Peyer's patch (tissue), 4 donors: ENCODE measurements around the gene LDLRAD4. TPM values are rescaled to one million over a fixed set of nuclear protein-coding genes. Genes with fewer than 3 reads are reported as not detected.

ENCODE experiments used
- DNase-seq, 3 donors: peaks; one replicate each; pipeline ENCODE4 v3.0.0-alpha.2; 2017 to 2019
- H3K27ac ChIP-seq, 4 donors: fragments of 200-600 bp; sonication (generic); one replicate each; pipeline ENCODE4 v1.5.1; 2016 to 2019
- H3K27me3 ChIP-seq, 2 donors: fragments of 200-600 bp; sonication (generic); one replicate each; pipeline ENCODE4 v1.5.1; 2019
- H3K36me3 ChIP-seq, 3 donors: fragments of 200-600 bp; sonication (generic); one replicate each; pipeline ENCODE4 v1.5.1; 2016 to 2019
- H3K4me1 ChIP-seq, 4 donors: fragments of 200-600 bp; sonication (generic); one replicate each; pipeline ENCODE4 v1.5.1; 2016 to 2019
- H3K4me3 ChIP-seq, 4 donors: fragments of 200-600 bp; sonication (generic); 1 replicate in 3 of 4; 2 replicates in 1 of 4; pipeline ENCODE4 v1.5.1; 2016 to 2019; ENCODE audit warnings: mild to moderate bottlenecking in 1 of 4
- H3K9me3 ChIP-seq, 4 donors: fragments of 200-600 bp; sonication (generic); one replicate each; pipeline ENCODE4 v1.5.1; 2016 to 2019; ENCODE audit warnings: mild to moderate bottlenecking in 1 of 4
- POLR2A ChIP-seq, 2 donors: fragments of 450-650 bp; IDR thresholded peaks; one replicate each; pipeline ENCODE4 v1.5.1; 2017; ENCODE audit warnings: antibody characterized with exemption in 2 of 2, mild to moderate bottlenecking in 2 of 2, moderate library complexity in 2 of 2
- total RNA-seq, 4 donors: library from RNA; depleted of rRNA; stranded (reverse); fragments of >200 nt; gene quantifications; one replicate each; pipeline ENCODE4 v1.1.0, GENCODE V29; 2016
- TF ChIP-seq, protein P1 (sequence below), 6 experiments: fragments of 450-650 bp in 4 of 6; fragments of 200-600 bp in 2 of 6; sonication (generic) in 1 of 6; IDR thresholded peaks; one replicate each; pipeline ENCODE4 v1.5.1; 2017 to 2019; ENCODE audit warnings: antibody characterized with exemption in 6 of 6, mild to moderate bottlenecking in 3 of 6, moderate library complexity in 1 of 6

The LDLRAD4 gene
- total RNA-seq, 4 donors from 2014 or later, result 24.8 to 128 (median 50.0) TPM

DNA sequence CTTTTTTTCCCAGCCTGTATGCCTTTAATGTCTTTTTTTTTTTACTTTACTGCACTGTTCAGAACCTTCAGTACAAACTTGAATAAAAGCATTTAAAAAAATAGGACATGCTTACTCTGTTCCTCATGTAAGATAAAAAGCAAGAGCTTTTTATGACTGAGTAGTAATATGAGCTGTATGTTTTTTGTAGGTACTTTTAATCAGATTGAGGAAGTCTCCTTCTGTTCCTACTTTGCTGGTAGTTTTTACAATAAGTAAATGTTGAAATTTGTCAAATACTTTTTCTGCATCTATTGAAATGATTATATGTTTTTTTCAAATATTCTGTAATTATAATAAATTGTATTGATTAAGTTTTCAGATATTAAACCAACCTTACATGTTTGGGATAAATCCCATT lies 318.0 kb downstream of the LDLRAD4 start:
- peaks cover 0 to 27% (median 11%) of the 10 kb centered on the region in 4 donors for H3K4me1 ChIP-seq
- H3K27ac ChIP-seq, result no peak overlapping the region
- no peak for TF ChIP-seq POLR2A (IDR thresholded peaks at IDR 0.05)
- TF ChIP-seq, protein P1, sequence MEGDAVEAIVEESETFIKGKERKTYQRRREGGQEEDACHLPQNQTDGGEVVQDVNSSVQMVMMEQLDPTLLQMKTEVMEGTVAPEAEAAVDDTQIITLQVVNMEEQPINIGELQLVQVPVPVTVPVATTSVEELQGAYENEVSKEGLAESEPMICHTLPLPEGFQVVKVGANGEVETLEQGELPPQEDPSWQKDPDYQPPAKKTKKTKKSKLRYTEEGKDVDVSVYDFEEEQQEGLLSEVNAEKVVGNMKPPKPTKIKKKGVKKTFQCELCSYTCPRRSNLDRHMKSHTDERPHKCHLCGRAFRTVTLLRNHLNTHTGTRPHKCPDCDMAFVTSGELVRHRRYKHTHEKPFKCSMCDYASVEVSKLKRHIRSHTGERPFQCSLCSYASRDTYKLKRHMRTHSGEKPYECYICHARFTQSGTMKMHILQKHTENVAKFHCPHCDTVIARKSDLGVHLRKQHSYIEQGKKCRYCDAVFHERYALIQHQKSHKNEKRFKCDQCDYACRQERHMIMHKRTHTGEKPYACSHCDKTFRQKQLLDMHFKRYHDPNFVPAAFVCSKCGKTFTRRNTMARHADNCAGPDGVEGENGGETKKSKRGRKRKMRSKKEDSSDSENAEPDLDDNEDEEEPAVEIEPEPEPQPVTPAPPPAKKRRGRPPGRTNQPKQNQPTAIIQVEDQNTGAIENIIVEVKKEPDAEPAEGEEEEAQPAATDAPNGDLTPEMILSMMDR (IDR thresholded peaks at IDR 0.05), result no peak
- no peak overlapping the region for H3K4me3 ChIP-seq
- no peaks in the 10 kb centered on the region for H3K36me3 ChIP-seq
- no peak for DNase-seq
- no peaks in the 10 kb centered on the region for H3K9me3 ChIP-seq
- no peaks in the 10 kb centered on the region for H3K27me3 ChIP-seq

DNA sequence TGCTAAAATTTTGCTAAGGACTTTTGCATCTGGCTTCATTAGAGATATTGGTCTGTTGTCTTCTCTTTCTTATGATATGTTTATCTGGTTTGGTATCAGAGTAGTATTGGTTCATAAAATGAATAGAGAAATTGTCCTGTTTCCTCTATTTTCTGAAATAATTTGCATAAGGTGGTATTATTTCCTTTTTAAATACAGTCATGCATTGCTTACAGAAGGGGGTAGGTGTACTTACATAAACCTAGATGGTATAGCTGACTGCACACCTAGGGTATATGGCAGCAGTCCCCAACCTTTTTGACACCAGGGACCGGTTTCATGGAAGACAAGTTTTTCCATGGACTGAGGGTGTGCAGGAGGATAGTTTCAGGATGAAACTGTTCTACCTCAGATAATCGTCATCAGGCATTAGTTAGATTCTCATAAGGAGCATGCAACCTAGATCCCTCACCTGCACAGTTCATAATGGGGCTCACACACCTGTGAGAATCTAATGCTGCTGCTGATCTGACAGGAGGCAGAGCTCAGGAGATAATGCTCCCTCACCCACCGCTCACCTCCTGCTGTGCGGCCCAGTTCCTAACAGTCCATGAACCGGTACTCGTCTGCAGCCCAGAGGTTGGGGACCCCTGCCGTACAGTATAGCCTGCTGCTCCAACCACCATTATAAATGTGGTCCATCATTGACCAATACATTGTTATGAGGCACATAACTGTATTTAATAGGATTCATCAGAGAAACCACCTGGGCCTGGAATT lies 318.6 kb downstream of the LDLRAD4 start:
- Histone ChIP-seq H3K4me3 (no peak overlapping the region), H3K4me1 (peaks cover 0 to 32% (median 12%) of the 10 kb centered on the region in 4 donors), H3K27me3 (no peaks in the 10 kb centered on the region), H3K27ac (no peak overlapping the region), H3K9me3 (no peaks in the 10 kb centered on the region), H3K36me3 (no peaks in the 10 kb centered on the region)
- TF ChIP-seq, protein P1 (IDR thresholded peaks at IDR 0.05), result no peak
- no peak for TF ChIP-seq POLR2A (IDR thresholded peaks at IDR 0.05)
- DNase-seq, result no peak

DNA sequence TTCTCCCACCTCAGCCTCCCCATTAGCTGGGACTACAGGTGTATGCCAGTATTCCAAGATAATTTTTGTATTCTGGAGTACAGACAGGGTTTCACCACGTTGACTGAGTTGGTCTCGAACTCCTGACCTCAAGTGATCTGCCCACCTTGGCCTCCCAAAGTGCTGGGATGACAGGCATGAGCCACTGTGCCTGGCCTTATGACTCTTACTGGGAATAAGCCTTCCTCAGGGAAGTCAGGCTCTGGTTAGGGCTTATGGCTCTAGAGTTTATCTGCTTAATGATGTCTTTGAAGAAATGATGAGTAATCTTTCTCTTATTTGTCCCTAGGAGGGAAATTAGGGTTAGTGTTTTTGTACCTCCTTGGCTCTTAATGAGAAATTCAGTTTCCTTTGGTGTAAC lies 320.1 kb downstream of the LDLRAD4 start:
- H3K4me1 ChIP-seq, result peaks cover 0 to 36% (median 12%) of the 10 kb centered on the region in 4 donors
- H3K27me3 ChIP-seq, result no peaks in the 10 kb centered on the region
- no peaks in the 10 kb centered on the region for H3K36me3 ChIP-seq
- no peak for DNase-seq
- TF ChIP-seq, protein P1 (IDR thresholded peaks at IDR 0.05), result no peak
- TF ChIP-seq POLR2A (IDR thresholded peaks at IDR 0.05), result no peak
- peak overlapping the region in 3 of 4 donors; percentile 1 to 35 (median 4) for H3K27ac ChIP-seq
- no peaks in the 10 kb centered on the region for H3K9me3 ChIP-seq
- no peak overlapping the region for H3K4me3 ChIP-seq

DNA sequence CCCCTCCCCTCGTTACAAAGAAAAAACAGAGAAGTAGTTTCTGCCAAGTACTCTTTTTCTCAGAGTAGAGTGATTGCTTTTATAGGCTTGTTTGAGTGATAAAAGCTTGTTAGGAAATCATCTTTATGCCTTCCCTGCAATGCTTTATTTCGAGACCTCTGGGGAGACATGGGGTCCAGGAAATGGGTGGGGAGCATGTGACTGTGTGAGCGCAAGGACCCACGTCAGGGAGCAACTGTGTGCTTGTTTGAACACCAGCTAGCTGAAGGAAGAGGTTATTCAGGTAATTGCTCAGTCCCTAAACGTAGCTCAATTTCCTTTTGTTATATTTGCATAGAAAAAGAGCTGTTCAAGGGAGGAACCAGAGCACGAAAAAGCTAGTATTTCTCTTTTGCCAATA lies 320.5 kb downstream of the LDLRAD4 start:
- no peaks in the 10 kb centered on the region for H3K36me3 ChIP-seq
- H3K27ac ChIP-seq, result peak overlapping the region; percentile 1 to 35 (median 4)
- no peaks in the 10 kb centered on the region for H3K27me3 ChIP-seq
- peaks cover 0 to 36% (median 12%) of the 10 kb centered on the region in 4 donors for H3K4me1 ChIP-seq
- TF ChIP-seq, protein P1 (IDR thresholded peaks at IDR 0.05), result no peak
- no peak for TF ChIP-seq POLR2A (IDR thresholded peaks at IDR 0.05)
- no peak overlapping the region for H3K4me3 ChIP-seq
- H3K9me3 ChIP-seq, result no peaks in the 10 kb centered on the region
- peak in 2 of 3 donors; percentile 69 to 71 for DNase-seq

DNA sequence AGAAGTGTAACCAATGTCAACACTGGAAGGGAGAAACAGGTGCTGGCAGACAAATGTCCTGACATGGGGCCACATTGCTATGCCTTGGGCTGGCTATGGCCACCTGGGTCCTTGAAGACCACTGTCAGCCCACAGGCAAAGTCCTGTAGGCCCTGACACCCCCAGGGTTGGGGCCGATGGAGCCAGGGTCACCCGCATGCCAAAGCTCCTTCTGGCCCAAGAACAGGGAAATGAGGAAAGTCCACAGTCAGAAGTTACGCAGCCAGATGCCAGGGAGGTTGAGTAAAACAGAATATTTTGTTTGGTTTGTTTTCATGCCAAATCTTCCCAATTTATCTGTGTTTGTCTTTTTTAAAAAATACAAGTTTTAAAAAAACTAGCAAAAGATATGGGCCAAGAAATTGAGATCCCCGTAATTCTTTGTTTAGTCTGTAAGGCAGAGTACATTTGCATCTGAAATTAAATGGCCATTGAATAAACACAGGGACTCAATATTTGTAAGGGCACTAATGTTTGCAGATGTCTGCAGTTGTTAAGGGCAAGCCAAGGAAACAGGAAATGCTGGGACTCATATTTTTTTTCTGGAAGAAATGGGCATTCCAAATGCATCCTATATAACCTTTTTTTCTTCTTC lies 321.4 kb downstream of the LDLRAD4 start:
- H3K9me3 ChIP-seq, result no peaks in the 10 kb centered on the region
- DNase-seq, result no peak
- H3K4me3 ChIP-seq, result no peak overlapping the region
- H3K36me3 ChIP-seq, result no peaks in the 10 kb centered on the region
- H3K4me1 ChIP-seq, result peaks cover 0 to 36% (median 12%) of the 10 kb centered on the region in 4 donors
- no peaks in the 10 kb centered on the region for H3K27me3 ChIP-seq
- H3K27ac ChIP-seq, result peak overlapping the region in 2 of 4 donors; percentile 3 to 4
- no peak for TF ChIP-seq POLR2A (IDR thresholded peaks at IDR 0.05)
- TF ChIP-seq, protein P1 (IDR thresholded peaks at IDR 0.05), result no peak
